A549 (cell line): ENCODE results near the gene RNF220. TPM values are rescaled to one million over a fixed set of nuclear protein-coding genes. Genes with fewer than 3 reads are reported as not detected.

ENCODE experiments used
- ATAC-seq, 2 experiments: fragments of 200-7000 bp in 1 of 2; fragments of >200 bp in 1 of 2; cut with Nextera tagmentation in 1 of 2; cut with Tn5 transposase in 1 of 2; 3 replicates each; pipeline versions ENCODE4 v1.8.0 to v1.9.1; 2018 to 2020; ENCODE audit warnings: mild to moderate bottlenecking in 1 of 2, moderate library complexity in 1 of 2
- CTCF ChIA-PET: fragments of 300-600 bp; sonication (Branson Sonifier 250); formaldehyde crosslinking; extraction: SDS; loops from one replicate; lab custom pipeline; 2021; ENCODE audit warnings: antibody characterized with exemption, inconsistent platforms; lab: Yijun Ruan, JAX
- POLR2A ChIA-PET: fragments of 350-600 bp; formaldehyde crosslinking; extraction: SDS; loops from one replicate; lab custom pipeline; 2021; ENCODE audit warnings: antibody characterized with exemption, inconsistent platforms; lab: Yijun Ruan, JAX
- DNase-seq, 2 experiments: peaks; one replicate each; pipeline versions ENCODE4 v3.0.0 to v3.0.0-alpha.2; 2011 to 2016; ENCODE audit warnings: low read depth in 1 of 2, low spot score in 1 of 2
- FAIRE-seq: peaks from 2 replicates; lab custom pipeline; 2011; peaks lifted over from hg19 to GRCh38; lab: Jason Lieb, UNC
- H3K27ac ChIP-seq, 2 experiments: fragments of >200 bp; sonication (Bioruptor Twin); formaldehyde crosslinking; 3 replicates each; pipeline ENCODE4 v1.5.1; 2016 to 2017
- H3K4me1 ChIP-seq: fragments of >200 bp; sonication (Bioruptor Twin); formaldehyde crosslinking; 3 replicates; pipeline ENCODE4 v1.6.1; 2016
- H3K4me2 ChIP-seq: fragments of >200 bp; sonication (Bioruptor Twin); formaldehyde crosslinking; 3 replicates; pipeline ENCODE4 v1.6.1; 2016
- H3K4me3 ChIP-seq: fragments of >200 bp; sonication (Bioruptor Twin); formaldehyde crosslinking; 3 replicates; pipeline ENCODE4 v1.5.1; 2016
- H3K9me3 ChIP-seq: fragments of >200 bp; sonication (Bioruptor Twin); formaldehyde crosslinking; 3 replicates; pipeline ENCODE4 v1.6.1; 2016
- CBX2 ChIP-seq: fragments of 200-600 bp; sonication (generic); IDR thresholded peaks from 2 replicates; pipeline ENCODE4 v1.6.1; 2016; ENCODE audit warnings: low read depth, mild to moderate bottlenecking, borderline replicate concordance
- EHF ChIP-seq: fragments of 250-450 bp; sonication (Bioruptor Pico); IDR thresholded peaks from 2 replicates; pipeline ENCODE4 v1.5.0; 2020; ENCODE audit warnings: mild to moderate bottlenecking
- EP300 ChIP-seq, 2 experiments: fragments of >200 bp; sonication (Bioruptor Twin); formaldehyde crosslinking; IDR thresholded peaks; 2 replicates in 1 of 2; 3 replicates in 1 of 2; pipeline ENCODE4 v1.6.1; 2016 to 2017
- FOSL2 ChIP-seq, 2 experiments: fragments of 450-650 bp in 1 of 2; fragments of >200 bp in 1 of 2; sonication (Bioruptor Twin) in 1 of 2; formaldehyde crosslinking; IDR thresholded peaks; 2 replicates each; pipeline versions ENCODE4 v1.5.0 to v1.6.1; 2016 to 2020; ENCODE audit warnings: mild to moderate bottlenecking in 1 of 2, moderate library complexity in 1 of 2
- FOXS1 ChIP-seq: fragments of 250-450 bp; sonication (Bioruptor Pico); IDR thresholded peaks from 2 replicates; pipeline ENCODE4 v1.5.0; 2020; ENCODE audit warnings: mild to moderate bottlenecking, moderate library complexity
- HOXA7 ChIP-seq: fragments of 250-450 bp; sonication (Bioruptor Pico); IDR thresholded peaks from 2 replicates; pipeline ENCODE4 v1.5.0; 2020; ENCODE audit warnings: mild to moderate bottlenecking, moderate library complexity
- HOXB5 ChIP-seq: fragments of 250-450 bp; sonication (Bioruptor Pico); IDR thresholded peaks from 2 replicates; pipeline ENCODE4 v1.5.0; 2020; ENCODE audit warnings: mild to moderate bottlenecking, moderate library complexity
- KDM5A ChIP-seq: fragments of 200-600 bp; sonication (generic); IDR thresholded peaks from 2 replicates; pipeline ENCODE4 v1.6.1; 2016; ENCODE audit warnings: antibody characterized with exemption, mild to moderate bottlenecking
- MYC ChIP-seq: IDR thresholded peaks from 2 replicates; pipeline ENCODE4 v1.6.1; 2012; ENCODE audit warnings: mild to moderate bottlenecking, inconsistent platforms, low read length, improper control_type of control experiment, borderline replicate concordance
- RCOR1 ChIP-seq: fragments of 150-350 bp; IDR thresholded peaks from 2 replicates; pipeline ENCODE4 v1.6.1; 2014; ENCODE audit warnings: antibody characterized with exemption, low read length, low read depth
- RNF2 ChIP-seq: fragments of 200-600 bp; sonication (generic); IDR thresholded peaks from 2 replicates; pipeline ENCODE4 v1.6.1; 2016; ENCODE audit warnings: low read depth, mild to moderate bottlenecking, antibody characterized with exemption, moderate library complexity, borderline replicate concordance
- ZC3H11A ChIP-seq: fragments of 450-650 bp; IDR thresholded peaks from 2 replicates; pipeline ENCODE4 v1.6.1; 2014; ENCODE audit warnings: antibody characterized with exemption, mild to moderate bottlenecking
- ZFP36 ChIP-seq: fragments of 450-650 bp; IDR thresholded peaks from 2 replicates; pipeline ENCODE4 v1.6.1; 2014; ENCODE audit warnings: borderline replicate concordance; ENCODE audit not compliant: partially characterized antibody
- ZNF302 ChIP-seq: fragments of 250-450 bp; sonication (Bioruptor Pico); IDR thresholded peaks from 2 replicates; pipeline ENCODE4 v1.9.0; 2021; ENCODE audit warnings: inconsistent platforms, mild to moderate bottlenecking, moderate library complexity
- WGBS: methylation state at CpG from one replicate; pipeline ENCODE4 v1.1.6; 2017; ENCODE audit errors: missing lambda C conversion rate; 5-methylcytosine and 5-hydroxymethylcytosine counted together
- polyA plus RNA-seq, 4 experiments: library from polyadenylated mRNA; depleted of rRNA in 3 of 4; stranded (reverse); fragments of >200 nt; fragmentation: RNase III in 1 of 4; extraction: RNeasy Plus Mini Kit Qiagen cat#74134 plus additional on column Dnase treatment in 1 of 4; gene quantifications; 2 replicates in 3 of 4; 3 replicates in 1 of 4; pipeline ENCODE4 v1.2.3, GENCODE V29; 2011 to 2017
- TF ChIP-seq, protein P1 (sequence below): IDR thresholded peaks from 2 replicates; pipeline ENCODE4 v1.6.1; 2012; ENCODE audit warnings: low read depth, borderline replicate concordance
- TF ChIP-seq, protein P2 (sequence below): fragments of >200 bp; sonication (Bioruptor Twin); formaldehyde crosslinking; IDR thresholded peaks from 2 replicates; pipeline ENCODE4 v1.6.1; 2016
- TF ChIP-seq, protein P3 (sequence below): fragments of 450-650 bp; IDR thresholded peaks from 2 replicates; pipeline ENCODE4 v1.6.1; 2014; ENCODE audit warnings: antibody characterized with exemption
- TF ChIP-seq, protein P4 (sequence below): fragments of 150-350 bp; IDR thresholded peaks from 2 replicates; pipeline ENCODE4 v1.6.1; 2014; ENCODE audit warnings: low read depth, mild to moderate bottlenecking, low read length
- TF ChIP-seq, protein P5 (sequence below): IDR thresholded peaks from 2 replicates; pipeline ENCODE4 v1.6.1; 2012
- TF ChIP-seq, protein P6 (sequence below): fragments of 200-600 bp; sonication (generic); IDR thresholded peaks from 2 replicates; pipeline ENCODE4 v1.6.1; 2016; ENCODE audit warnings: antibody characterized with exemption, mild to moderate bottlenecking, moderate library complexity

The RNF220 gene
- polyA plus RNA-seq, 2 of the 4 experiments (the other 2 are of a cell fraction), result 53.4 to 54.5 TPM

DNA sequence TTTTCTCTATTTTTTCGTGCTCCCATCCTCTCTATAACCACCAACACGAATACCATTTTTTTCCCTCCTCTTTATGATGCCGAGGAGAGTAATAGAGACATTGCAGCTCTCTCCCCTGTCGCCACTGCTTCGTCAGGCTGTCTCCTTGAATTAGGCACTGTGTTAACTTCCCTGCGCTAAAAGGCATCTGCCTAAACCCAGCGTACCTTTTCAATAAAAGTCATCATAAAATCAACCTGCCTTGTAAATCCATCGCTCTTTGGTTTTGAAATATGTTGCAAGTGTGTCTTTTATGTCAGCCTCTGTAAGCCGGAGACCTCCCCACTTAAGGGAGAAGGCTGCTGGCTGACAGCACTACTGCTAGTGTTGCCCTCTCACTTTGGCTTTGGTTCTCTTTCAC lies 8.7 kb downstream of the RNF220 start:
- DNase-seq (no peak), FAIRE-seq (no peak), ATAC-seq (no peak)
- Histone ChIP-seq H3K9me3 (no peaks in the 10 kb centered on the region), H3K4me3 (no peak overlapping the region), H3K4me2 (no peak overlapping the region), H3K4me1 (no peaks in the 10 kb centered on the region), H3K27ac (no peak overlapping the region)
- ChIA-PET CTCF (no interaction called here), POLR2A (no interaction called here)
- 78% methylated on average over 9 of the region's 9 CpGs for WGBS
- TF ChIP-seq, protein P1, sequence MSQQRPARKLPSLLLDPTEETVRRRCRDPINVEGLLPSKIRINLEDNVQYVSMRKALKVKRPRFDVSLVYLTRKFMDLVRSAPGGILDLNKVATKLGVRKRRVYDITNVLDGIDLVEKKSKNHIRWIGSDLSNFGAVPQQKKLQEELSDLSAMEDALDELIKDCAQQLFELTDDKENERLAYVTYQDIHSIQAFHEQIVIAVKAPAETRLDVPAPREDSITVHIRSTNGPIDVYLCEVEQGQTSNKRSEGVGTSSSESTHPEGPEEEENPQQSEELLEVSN, result no peak
- TF ChIP-seq, protein P2, sequence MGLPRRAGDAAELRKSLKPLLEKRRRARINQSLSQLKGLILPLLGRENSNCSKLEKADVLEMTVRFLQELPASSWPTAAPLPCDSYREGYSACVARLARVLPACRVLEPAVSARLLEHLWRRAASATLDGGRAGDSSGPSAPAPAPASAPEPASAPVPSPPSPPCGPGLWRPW, result no peak
- TF ChIP-seq MYC (no peak), ZC3H11A (no peak)
- TF ChIP-seq, protein P3, sequence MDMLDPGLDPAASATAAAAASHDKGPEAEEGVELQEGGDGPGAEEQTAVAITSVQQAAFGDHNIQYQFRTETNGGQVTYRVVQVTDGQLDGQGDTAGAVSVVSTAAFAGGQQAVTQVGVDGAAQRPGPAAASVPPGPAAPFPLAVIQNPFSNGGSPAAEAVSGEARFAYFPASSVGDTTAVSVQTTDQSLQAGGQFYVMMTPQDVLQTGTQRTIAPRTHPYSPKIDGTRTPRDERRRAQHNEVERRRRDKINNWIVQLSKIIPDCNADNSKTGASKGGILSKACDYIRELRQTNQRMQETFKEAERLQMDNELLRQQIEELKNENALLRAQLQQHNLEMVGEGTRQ, result no peak

DNA sequence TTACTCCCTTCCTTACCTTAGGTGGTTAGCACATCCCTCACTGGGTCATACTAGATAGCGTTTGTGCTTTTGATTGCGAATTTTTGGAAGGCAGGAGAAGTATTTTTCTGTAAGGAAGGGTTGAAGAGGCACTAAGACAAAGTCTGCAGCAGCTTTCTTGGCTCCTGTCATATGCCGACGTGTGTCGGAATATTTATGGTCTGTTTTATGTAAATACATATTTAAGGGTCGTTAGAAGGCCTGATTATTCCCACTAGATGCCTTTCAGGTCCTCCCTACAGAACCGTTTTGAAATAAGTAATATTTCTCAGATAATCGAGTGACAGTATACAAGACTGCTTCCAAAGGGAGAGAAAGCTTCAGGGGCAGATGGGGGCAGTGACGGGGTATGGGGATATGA lies 10.0 kb downstream of the RNF220 start:
- Histone ChIP-seq H3K27ac (no peak overlapping the region), H3K4me3 (no peak overlapping the region), H3K4me1 (no peaks in the 10 kb centered on the region), H3K9me3 (no peaks in the 10 kb centered on the region), H3K4me2 (no peak overlapping the region)
- no peak for ATAC-seq
- no peak for DNase-seq
- CTCF ChIA-PET, result no interaction called here
- TF ChIP-seq, protein P2, result no peak
- TF ChIP-seq EP300 (IDR thresholded peaks at IDR 0.05) (no peak), CBX2 (no peak), RNF2 (no peak), FOSL2 (IDR thresholded peaks at IDR 0.05) (no peak), FOSL2 (CRISPR knock-in tag; IDR thresholded peaks at IDR 0.05) (no peak)
- TF ChIP-seq, protein P3, result no peak
- FAIRE-seq, result no peak
- WGBS, result 63% methylated on average over 9 of the region's 9 CpGs
- POLR2A ChIA-PET, result no interaction called here

DNA sequence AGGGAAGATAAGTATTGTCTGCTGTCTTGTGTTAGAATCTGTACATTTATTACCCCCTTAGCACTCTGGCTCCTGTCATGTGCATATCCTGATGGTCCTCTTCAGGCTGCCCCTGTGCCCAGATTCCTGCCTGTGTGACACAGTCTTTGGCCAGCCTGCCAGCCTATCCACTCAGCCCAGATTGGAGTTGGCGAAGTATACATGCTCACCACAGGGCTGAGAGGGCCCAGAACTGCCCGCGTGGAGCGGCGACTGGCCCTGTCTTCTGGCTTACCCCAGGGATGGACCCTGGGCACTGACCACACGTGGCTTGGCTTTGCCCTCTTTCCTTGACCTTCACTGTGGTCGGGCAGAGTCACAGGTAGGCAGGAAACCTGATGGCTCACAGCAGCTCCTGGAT lies 11.4 kb downstream of the RNF220 start:
- 70% methylated on average over 6 of the region's 7 CpGs for WGBS
- Histone ChIP-seq H3K9me3 (no peaks in the 10 kb centered on the region), H3K27ac (no peak overlapping the region), H3K4me1 (no peaks in the 10 kb centered on the region), H3K4me3 (no peak overlapping the region), H3K4me2 (no peak overlapping the region)
- DNase-seq (no peak), FAIRE-seq (no peak), ATAC-seq (no peak)
- TF ChIP-seq EP300 (IDR thresholded peaks at IDR 0.05), result no peak
- TF ChIP-seq ZFP36, result no peak
- TF ChIP-seq, protein P4, sequence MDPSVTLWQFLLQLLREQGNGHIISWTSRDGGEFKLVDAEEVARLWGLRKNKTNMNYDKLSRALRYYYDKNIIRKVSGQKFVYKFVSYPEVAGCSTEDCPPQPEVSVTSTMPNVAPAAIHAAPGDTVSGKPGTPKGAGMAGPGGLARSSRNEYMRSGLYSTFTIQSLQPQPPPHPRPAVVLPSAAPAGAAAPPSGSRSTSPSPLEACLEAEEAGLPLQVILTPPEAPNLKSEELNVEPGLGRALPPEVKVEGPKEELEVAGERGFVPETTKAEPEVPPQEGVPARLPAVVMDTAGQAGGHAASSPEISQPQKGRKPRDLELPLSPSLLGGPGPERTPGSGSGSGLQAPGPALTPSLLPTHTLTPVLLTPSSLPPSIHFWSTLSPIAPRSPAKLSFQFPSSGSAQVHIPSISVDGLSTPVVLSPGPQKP, result no peak
- no peak for TF ChIP-seq FOSL2 (IDR thresholded peaks at IDR 0.05)
- no peak for TF ChIP-seq FOSL2 (CRISPR knock-in tag; IDR thresholded peaks at IDR 0.05)
- no peak for TF ChIP-seq KDM5A
- TF ChIP-seq, protein P5, sequence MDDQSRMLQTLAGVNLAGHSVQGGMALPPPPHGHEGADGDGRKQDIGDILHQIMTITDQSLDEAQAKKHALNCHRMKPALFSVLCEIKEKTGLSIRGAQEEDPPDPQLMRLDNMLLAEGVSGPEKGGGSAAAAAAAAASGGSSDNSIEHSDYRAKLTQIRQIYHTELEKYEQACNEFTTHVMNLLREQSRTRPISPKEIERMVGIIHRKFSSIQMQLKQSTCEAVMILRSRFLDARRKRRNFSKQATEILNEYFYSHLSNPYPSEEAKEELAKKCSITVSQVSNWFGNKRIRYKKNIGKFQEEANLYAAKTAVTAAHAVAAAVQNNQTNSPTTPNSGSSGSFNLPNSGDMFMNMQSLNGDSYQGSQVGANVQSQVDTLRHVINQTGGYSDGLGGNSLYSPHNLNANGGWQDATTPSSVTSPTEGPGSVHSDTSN, result no peak
- no peak for TF ChIP-seq FOXS1
- no peak for TF ChIP-seq HOXA7
- TF ChIP-seq RCOR1, result no peak
- TF ChIP-seq EHF (CRISPR knock-in tag), result no peak
- TF ChIP-seq, protein P2, result no peak
- TF ChIP-seq, protein P6, sequence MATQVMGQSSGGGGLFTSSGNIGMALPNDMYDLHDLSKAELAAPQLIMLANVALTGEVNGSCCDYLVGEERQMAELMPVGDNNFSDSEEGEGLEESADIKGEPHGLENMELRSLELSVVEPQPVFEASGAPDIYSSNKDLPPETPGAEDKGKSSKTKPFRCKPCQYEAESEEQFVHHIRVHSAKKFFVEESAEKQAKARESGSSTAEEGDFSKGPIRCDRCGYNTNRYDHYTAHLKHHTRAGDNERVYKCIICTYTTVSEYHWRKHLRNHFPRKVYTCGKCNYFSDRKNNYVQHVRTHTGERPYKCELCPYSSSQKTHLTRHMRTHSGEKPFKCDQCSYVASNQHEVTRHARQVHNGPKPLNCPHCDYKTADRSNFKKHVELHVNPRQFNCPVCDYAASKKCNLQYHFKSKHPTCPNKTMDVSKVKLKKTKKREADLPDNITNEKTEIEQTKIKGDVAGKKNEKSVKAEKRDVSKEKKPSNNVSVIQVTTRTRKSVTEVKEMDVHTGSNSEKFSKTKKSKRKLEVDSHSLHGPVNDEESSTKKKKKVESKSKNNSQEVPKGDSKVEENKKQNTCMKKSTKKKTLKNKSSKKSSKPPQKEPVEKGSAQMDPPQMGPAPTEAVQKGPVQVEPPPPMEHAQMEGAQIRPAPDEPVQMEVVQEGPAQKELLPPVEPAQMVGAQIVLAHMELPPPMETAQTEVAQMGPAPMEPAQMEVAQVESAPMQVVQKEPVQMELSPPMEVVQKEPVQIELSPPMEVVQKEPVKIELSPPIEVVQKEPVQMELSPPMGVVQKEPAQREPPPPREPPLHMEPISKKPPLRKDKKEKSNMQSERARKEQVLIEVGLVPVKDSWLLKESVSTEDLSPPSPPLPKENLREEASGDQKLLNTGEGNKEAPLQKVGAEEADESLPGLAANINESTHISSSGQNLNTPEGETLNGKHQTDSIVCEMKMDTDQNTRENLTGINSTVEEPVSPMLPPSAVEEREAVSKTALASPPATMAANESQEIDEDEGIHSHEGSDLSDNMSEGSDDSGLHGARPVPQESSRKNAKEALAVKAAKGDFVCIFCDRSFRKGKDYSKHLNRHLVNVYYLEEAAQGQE, result no peak
- no peak for TF ChIP-seq HOXB5 (CRISPR knock-in tag)
- no peak for TF ChIP-seq ZNF302 (CRISPR knock-in tag)
- CTCF ChIA-PET, result no interaction called here
- POLR2A ChIA-PET, result no interaction called here
